Right lobe of liver (tissue), 6 donors: Measurements from ENCODE around the gene PLEKHS1. TPM values are rescaled to one million over a fixed set of nuclear protein-coding genes. Genes with fewer than 3 reads are reported as not detected.

Experiments
- ATAC-seq, 4 donors: fragments of 200-7000 bp; cut with Tn5 transposase; one replicate each; pipeline ENCODE4 v1.9.1; 2020; ENCODE audit warnings: mild to moderate bottlenecking in 4 of 4, moderate library complexity in 4 of 4
- DNase-seq, 3 donors: peaks; one replicate each; pipeline ENCODE4 v3.0.0-alpha.2; 2020
- H3K27ac ChIP-seq, 3 donors: fragments of 200-600 bp; one replicate each; pipeline ENCODE4 v1.8.0; 2022
- H3K27me3 ChIP-seq, 2 donors: fragments of 200-600 bp; one replicate each; pipeline ENCODE4 v1.8.0; 2022
- H3K36me3 ChIP-seq, 4 donors: fragments of 200-600 bp; sonication (generic) in 1 of 4; one replicate each; pipeline versions ENCODE4 v1.5.1 to v1.8.0; 2017 to 2022; ENCODE audit warnings: control low read depth in 1 of 4
- H3K4me1 ChIP-seq, 4 donors: fragments of 200-600 bp; sonication (generic) in 1 of 4; one replicate each; pipeline versions ENCODE4 v1.5.1 to v1.8.0; 2017 to 2022; ENCODE audit warnings: control low read depth in 1 of 4
- H3K4me3 ChIP-seq, 3 donors: fragments of 200-600 bp; one replicate each; pipeline ENCODE4 v1.8.0; 2022
- H3K9me3 ChIP-seq, 4 donors: fragments of 200-600 bp; sonication (generic) in 1 of 4; one replicate each; pipeline versions ENCODE4 v1.5.1 to v1.8.0; 2017 to 2022; ENCODE audit warnings: control low read depth in 1 of 4
- CTCF ChIP-seq, 4 donors: fragments of 200-600 bp in 3 of 4; fragments of 450-650 bp in 1 of 4; IDR thresholded peaks; one replicate each; pipeline versions ENCODE4 v1.5.1 to v1.8.0; 2016 to 2022; ENCODE audit warnings: antibody characterized with exemption in 4 of 4, mild to moderate bottlenecking in 2 of 4
- POLR2A ChIP-seq: fragments of 450-650 bp; IDR thresholded peaks from one replicate; pipeline ENCODE4 v1.6.1; 2017; ENCODE audit warnings: antibody characterized with exemption, mild to moderate bottlenecking
- WGBS: methylation state at CpG from one replicate; pipeline ENCODE4 v1.1.6; 2018; ENCODE audit warnings: low coverage, low lambda C conversion rate; ENCODE audit not compliant: insufficient coverage; ENCODE audit errors: missing lambda C conversion rate; 5-methylcytosine and 5-hydroxymethylcytosine counted together
- intact Hi-C, 2 donors: fragments of 100-400 bp; cut with DNase I; formaldehyde crosslinking; loops; one replicate each; pipeline versions ENCODE4 v1.11.2 to v1.14.1; 2022
- total RNA-seq, 6 experiments: library from RNA; depleted of rRNA in 2 of 6; stranded (reverse); fragments of >200 nt in 2 of 6; fragmentation: NEBNext Ultra II Directional in 3 of 6; extraction: Animal tissue kit (Norgen Biotek cat#: 25700) in 3 of 6; gene quantifications; one replicate each; pipeline versions ENCODE4 v1.1.0 to v1.2.4, GENCODE V29; 2016 to 2023
- donor health status: DM: no; HTN: yes; CAD: no.
- donor health status: DM: no; HTN: no; CAD: no.
- donor health status: DM: no; HTN: no; CAD: no.
- donor health status: DM: no; HTN: yes; CAD: no.
- donor health status: DM: no; HTN: yes; CAD: no.

The PLEKHS1 gene
- total RNA-seq, 6 experiments from 2014 or later, result not detected

GRCh38 chr10:113756940-113757543 is 5.6 kb downstream of the PLEKHS1 start:
- DNase-seq (no peak), ATAC-seq (no peak)
- Histone ChIP-seq H3K4me1 (no peaks in the 10 kb centered on the region), H3K27ac (no peak overlapping the region), H3K36me3 (no peaks in the 10 kb centered on the region), H3K4me3 (no peak overlapping the region), H3K27me3 (no peaks in the 10 kb centered on the region), H3K9me3 (no peaks in the 10 kb centered on the region)
- WGBS, result 87% methylated on average over 10 of the region's 12 CpGs
- intact Hi-C loops, result no loop called here
- no peak for TF ChIP-seq POLR2A
- TF ChIP-seq CTCF (IDR thresholded peaks at IDR 0.05), result no peak

GRCh38 chr10:113762083-113762482 is 10.6 kb downstream of the PLEKHS1 start:
- Histone ChIP-seq H3K36me3 (no peaks in the 10 kb centered on the region), H3K4me1 (no peaks in the 10 kb centered on the region), H3K9me3 (no peaks in the 10 kb centered on the region), H3K4me3 (no peak overlapping the region), H3K27me3 (no peaks in the 10 kb centered on the region), H3K27ac (no peak overlapping the region)
- no peak for ATAC-seq
- TF ChIP-seq POLR2A, result no peak
- TF ChIP-seq CTCF (IDR thresholded peaks at IDR 0.05), result no peak
- intact Hi-C loops, result no loop called here
- no peak for DNase-seq
- 18% methylated on average over 1 of the region's 1 CpG for whole genome bisulfite sequencing

GRCh38 chr10:113764582-113764981 is 13.1 kb downstream of the PLEKHS1 start:
- Histone ChIP-seq H3K27ac (no peak overlapping the region), H3K36me3 (no peaks in the 10 kb centered on the region), H3K4me3 (no peak overlapping the region), H3K4me1 (no peaks in the 10 kb centered on the region), H3K27me3 (no peaks in the 10 kb centered on the region), H3K9me3 (no peaks in the 10 kb centered on the region)
- 67% methylated on average over 1 of the region's 1 CpG for WGBS
- intact Hi-C loops, result no loop called here
- DNase-seq (no peak), ATAC-seq (no peak)
- TF ChIP-seq CTCF (IDR thresholded peaks at IDR 0.05) (no peak), POLR2A (no peak)

- H3K27ac ChIP-seq, result no peak overlapping the region
- ATAC-seq (peak; percentile 72 to 92 (median 75)), DNase-seq (no peak)
- no peak overlapping the region for H3K4me3 ChIP-seq
- no peaks in the 10 kb centered on the region for H3K4me1 ChIP-seq
- intact Hi-C loops, result no loop called here
- WGBS, result 13% methylated on average over 3 of the region's 3 CpGs
- TF ChIP-seq POLR2A, result no peak
- no peak for TF ChIP-seq CTCF (IDR thresholded peaks at IDR 0.05)
- no peaks in the 10 kb centered on the region for H3K36me3 ChIP-seq
- H3K9me3 ChIP-seq, result no peaks in the 10 kb centered on the region
- no peaks in the 10 kb centered on the region for H3K27me3 ChIP-seq
Observed at GRCh38 chr10:113765910-113766309, 14.4 kb downstream of the PLEKHS1 start.

- ATAC-seq, result peak in 1 of 4 donors; percentile 54
- intact Hi-C loops, result no loop called here
Observed at GRCh38 chr10:113767222-113767621, 15.7 kb downstream of the PLEKHS1 start.

More at GRCh38 chr10:113767222-113767621, 15.7 kb downstream of the PLEKHS1 start:
- Histone ChIP-seq H3K36me3 (no peaks in the 10 kb centered on the region), H3K9me3 (no peaks in the 10 kb centered on the region), H3K27ac (no peak overlapping the region), H3K4me3 (no peak overlapping the region), H3K4me1 (no peaks in the 10 kb centered on the region), H3K27me3 (no peaks in the 10 kb centered on the region)
- no peak for DNase-seq
- no peak for TF ChIP-seq POLR2A
- no peak for TF ChIP-seq CTCF (IDR thresholded peaks at IDR 0.05)
- 64% methylated on average over 2 of the region's 2 CpGs for WGBS
